Measurements from ENCODE around the gene MGAT4A. TPM values are rescaled to one million over a fixed set of nuclear protein-coding genes. Genes with fewer than 3 reads are reported as not detected.
"Not testable (repeated sequence)": the region's sequence is repeated elsewhere in the genome, so short reads cannot be mapped to it uniquely, and the experiment has no call there.

MGAT4A gene
- total RNA-seq, 8 experiments from 2014 or later: 0.87 to 52.7 (median 14.8) TPM

GRCh38 chr2:98598781-98599428 lies 132.0 kb downstream of the MGAT4A start:
- no peaks in the 10 kb centered on the region for H3K4me1 ChIP-seq (replicated peaks in 1 of 2)
- peak in 1 of 8 experiments; percentile 8 for ATAC-seq (replicated peaks in 6 of 8)
- in situ Hi-C loops (cut with MboI; ENCODE audit: low pct_unique_long_range_greater_than_20kb in 2 of 9, low sequenced_read_pairs in 9 of 9, unreplicated experiment in 9 of 9): no loop called here
- no peak overlapping the region for H3K27ac ChIP-seq
- H3K4me3 ChIP-seq: no peak overlapping the region
- 0 to 100% (median 100%) methylated on average over 1 of the region's 1 CpG; no CpG with 5 or more reads in 1 of the 10 experiments for WGBS, 10 experiments

GRCh38 chr2:98594665-98595064 lies 136.3 kb downstream of the MGAT4A start:
- no CpG with 5 or more reads among the region's 4 CpGs for WGBS, 10 experiments
- H3K4me3 ChIP-seq; H3K4me1 ChIP-seq (replicated peaks in 1 of 2); H3K27ac ChIP-seq; ATAC-seq (replicated peaks in 6 of 8); in situ Hi-C loops (cut with MboI; ENCODE audit: low pct_unique_long_range_greater_than_20kb in 2 of 9, low sequenced_read_pairs in 9 of 9, unreplicated experiment in 9 of 9): not testable (repeated sequence)

- no peaks in the 10 kb centered on the region for H3K4me1 ChIP-seq (replicated peaks in 1 of 2)
- whole genome bisulfite sequencing, 10 experiments: 84 to 100% (median 95%) methylated on average over 2 to 7 of the region's 8 CpGs; no CpG with 5 or more reads in 3 of the 10 experiments
- in situ Hi-C loops (cut with MboI; ENCODE audit: low pct_unique_long_range_greater_than_20kb in 2 of 9, low sequenced_read_pairs in 9 of 9, unreplicated experiment in 9 of 9): no loop called here
- peak in 1 of 8 experiments; percentile 27 for ATAC-seq (replicated peaks in 6 of 8)
- H3K4me3 ChIP-seq: no peak overlapping the region
- no peak overlapping the region for H3K27ac ChIP-seq
Observed at GRCh38 chr2:98592565-98592964, 138.4 kb downstream of the MGAT4A start.

- Histone ChIP-seq H3K4me1 (replicated peaks in 1 of 2) (no peaks in the 10 kb centered on the region), H3K27ac (no peak overlapping the region), H3K4me3 (no peak overlapping the region)
- ATAC-seq (replicated peaks in 6 of 8): no peak
- WGBS, 10 experiments: 93 to 100% (median 100%) methylated on average over 1 to 3 of the region's 4 CpGs; no CpG with 5 or more reads in 2 of the 10 experiments
- in situ Hi-C loops (cut with MboI; ENCODE audit: low pct_unique_long_range_greater_than_20kb in 2 of 9, low sequenced_read_pairs in 9 of 9, unreplicated experiment in 9 of 9): no loop called here
Observed at GRCh38 chr2:98589489-98589888, 141.4 kb downstream of the MGAT4A start.

GRCh38 chr2:98588880-98589431 lies 142.0 kb downstream of the MGAT4A start:
- in situ Hi-C loops (cut with MboI; ENCODE audit: low pct_unique_long_range_greater_than_20kb in 2 of 9, low sequenced_read_pairs in 9 of 9, unreplicated experiment in 9 of 9): no loop called here
- Histone ChIP-seq H3K4me1 (replicated peaks in 1 of 2) (no peaks in the 10 kb centered on the region), H3K4me3 (no peak overlapping the region), H3K27ac (no peak overlapping the region)
- ATAC-seq (replicated peaks in 6 of 8): no peak
- WGBS, 10 experiments: 40 to 100% (median 77%) methylated on average over 1 to 4 of the region's 4 CpGs; no CpG with 5 or more reads in 5 of the 10 experiments

- H3K27ac ChIP-seq: no peak overlapping the region
- in situ Hi-C loops (cut with MboI; ENCODE audit: low pct_unique_long_range_greater_than_20kb in 2 of 9, low sequenced_read_pairs in 9 of 9, unreplicated experiment in 9 of 9): no loop called here
- H3K4me3 ChIP-seq: no peak overlapping the region
- H3K4me1 ChIP-seq (replicated peaks in 1 of 2): no peaks in the 10 kb centered on the region
- 65 to 100% (median 92%) methylated on average over 1 to 5 of the region's 6 CpGs; no CpG with 5 or more reads in 3 of the 10 experiments for WGBS, 10 experiments
- no peak for ATAC-seq (replicated peaks in 6 of 8)
Observed at GRCh38 chr2:98586551-98587140, 144.3 kb downstream of the MGAT4A start.

GRCh38 chr2:98585386-98585785 lies 145.5 kb downstream of the MGAT4A start:
- in situ Hi-C loops (cut with MboI; ENCODE audit: low pct_unique_long_range_greater_than_20kb in 2 of 9, low sequenced_read_pairs in 9 of 9, unreplicated experiment in 9 of 9): no loop called here
- Histone ChIP-seq H3K4me3 (no peak overlapping the region), H3K4me1 (replicated peaks in 1 of 2) (no peaks in the 10 kb centered on the region), H3K27ac (no peak overlapping the region)
- 53 to 100% (median 95%) methylated on average over 1 to 10 of the region's 10 CpGs; no CpG with 5 or more reads in 1 of the 10 experiments for WGBS, 10 experiments
- ATAC-seq (replicated peaks in 6 of 8): no peak

GRCh38 chr2:98583816-98584618 lies 146.9 kb downstream of the MGAT4A start:
- Histone ChIP-seq H3K27ac (no peak overlapping the region), H3K4me3 (no peak overlapping the region), H3K4me1 (replicated peaks in 1 of 2) (no peaks in the 10 kb centered on the region)
- WGBS, 10 experiments: 40 to 98% (median 85%) methylated on average over 1 to 6 of the region's 10 CpGs; no CpG with 5 or more reads in 2 of the 10 experiments
- ATAC-seq (replicated peaks in 6 of 8): peak in 2 of 8 experiments; percentile 38 to 76
- in situ Hi-C loops (cut with MboI; ENCODE audit: low pct_unique_long_range_greater_than_20kb in 2 of 9, low sequenced_read_pairs in 9 of 9, unreplicated experiment in 9 of 9): no loop called here

GRCh38 chr2:98583276-98583675 lies 147.7 kb downstream of the MGAT4A start:
- in situ Hi-C loops (cut with MboI; ENCODE audit: low pct_unique_long_range_greater_than_20kb in 2 of 9, low sequenced_read_pairs in 9 of 9, unreplicated experiment in 9 of 9): no loop called here
- ATAC-seq (replicated peaks in 6 of 8): no peak
- 67 to 96% (median 85%) methylated on average over 1 to 6 of the region's 7 CpGs; no CpG with 5 or more reads in 1 of the 10 experiments for WGBS, 10 experiments
- no peaks in the 10 kb centered on the region for H3K4me1 ChIP-seq (replicated peaks in 1 of 2)
- H3K27ac ChIP-seq: no peak overlapping the region
- H3K4me3 ChIP-seq: no peak overlapping the region

- in situ Hi-C loops (cut with MboI; ENCODE audit: low pct_unique_long_range_greater_than_20kb in 2 of 9, low sequenced_read_pairs in 9 of 9, unreplicated experiment in 9 of 9): no loop called here
- Histone ChIP-seq H3K27ac (no peak overlapping the region), H3K4me1 (replicated peaks in 1 of 2) (no peaks in the 10 kb centered on the region), H3K4me3 (no peak overlapping the region)
- WGBS, 10 experiments: 70 to 100% (median 97%) methylated on average over 2 to 7 of the region's 9 CpGs; no CpG with 5 or more reads in 2 of the 10 experiments
- ATAC-seq (replicated peaks in 6 of 8): no peak
Observed at GRCh38 chr2:98582523-98582922, 148.4 kb downstream of the MGAT4A start.

GRCh38 chr2:98580656-98581284 lies 150.2 kb downstream of the MGAT4A start:
- 59 to 100% (median 89%) methylated on average over 2 to 7 of the region's 10 CpGs for WGBS, 10 experiments
- in situ Hi-C loops (cut with MboI; ENCODE audit: low pct_unique_long_range_greater_than_20kb in 2 of 9, low sequenced_read_pairs in 9 of 9, unreplicated experiment in 9 of 9): no loop called here

GRCh38 chr2:98579926-98580325 lies 151.0 kb downstream of the MGAT4A start:
- 67 to 100% (median 93%) methylated on average over 1 to 5 of the region's 7 CpGs; no CpG with 5 or more reads in 3 of the 10 experiments for WGBS, 10 experiments
- no peak overlapping the region for H3K27ac ChIP-seq
- in situ Hi-C loops (cut with MboI; ENCODE audit: low pct_unique_long_range_greater_than_20kb in 2 of 9, low sequenced_read_pairs in 9 of 9, unreplicated experiment in 9 of 9): no loop called here
- H3K4me1 ChIP-seq (replicated peaks in 1 of 2): no peaks in the 10 kb centered on the region
- no peak overlapping the region for H3K4me3 ChIP-seq
- ATAC-seq (replicated peaks in 6 of 8): no peak

More at GRCh38 chr2:98580656-98581284, 150.2 kb downstream of the MGAT4A start:
- Histone ChIP-seq H3K27ac (no peak overlapping the region), H3K4me1 (replicated peaks in 1 of 2) (no peaks in the 10 kb centered on the region), H3K4me3 (no peak overlapping the region)
- no peak for ATAC-seq (replicated peaks in 6 of 8)
